ENCODE data around the gene ZNF487. TPM values are rescaled to one million over a fixed set of nuclear protein-coding genes. Genes with fewer than 3 reads are reported as not detected.
"Not testable (repeated sequence)": the region's sequence is repeated elsewhere in the genome, so short reads cannot be mapped to it uniquely, and the experiment has no call there.

ZNF487 gene
- 1.0 and 1.4 TPM in 2 replicates for total RNA-seq (2014; rRNA removed; shearing (Covaris generic))
- 1.2 TPM in 2 replicates for polyA plus RNA-seq (2015; cell fraction: cytosol; rRNA removed)
- polyA plus RNA-seq (2015; cell fraction: nucleus; rRNA removed), result 0.49 and 0.57 TPM in 2 replicates

DNA sequence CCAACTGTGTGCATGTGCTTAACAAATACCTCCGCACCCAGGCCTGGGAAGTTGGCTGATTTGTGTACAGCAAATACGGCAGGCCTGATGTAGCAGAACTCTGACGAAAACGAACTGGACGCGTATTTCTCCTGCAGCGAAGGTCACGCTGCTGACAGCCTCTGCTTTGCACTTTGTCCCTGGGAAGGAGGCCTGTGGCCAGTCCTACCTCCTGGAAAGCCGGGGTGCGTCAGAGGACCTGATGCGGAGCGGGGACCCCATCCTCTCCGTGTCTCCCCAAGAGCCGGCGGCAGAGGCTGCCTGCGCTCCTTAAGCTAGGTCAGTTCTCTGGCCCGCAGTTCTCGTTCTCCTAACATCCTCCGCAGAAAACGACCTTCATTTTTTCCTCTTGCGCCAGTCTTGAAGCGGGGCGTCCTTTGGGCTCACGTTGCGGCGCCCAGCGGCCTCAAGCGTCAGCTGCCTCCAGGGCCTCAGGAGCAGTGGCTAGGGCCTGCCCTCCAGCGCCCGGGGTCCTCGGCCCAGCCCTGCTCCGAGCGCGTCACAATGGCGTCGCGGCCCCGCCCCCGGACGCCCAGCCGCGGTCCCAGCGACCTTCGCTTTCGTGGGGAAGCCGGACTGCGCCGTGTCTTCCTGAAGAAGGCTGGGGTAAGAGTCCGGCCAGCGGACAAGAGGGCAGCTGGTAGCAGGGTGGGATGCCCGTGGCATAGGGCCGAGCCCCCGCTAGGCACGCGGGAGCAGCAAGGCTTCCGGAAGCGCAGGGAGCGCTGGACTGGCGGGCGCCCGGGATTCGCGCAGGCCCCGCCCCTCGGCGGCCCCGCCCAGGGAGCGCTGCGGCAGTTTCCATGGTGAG, at the start of gene ZNF487:
Gene ZNF487 (plus strand): TSS at position 821 of the 850 bp plus-strand sequence. CDS start 38,703 bp downstream, outside the sequence.
- peak; percentile 87 for DNase-seq (ENCODE audit: low read depth)

DNA sequence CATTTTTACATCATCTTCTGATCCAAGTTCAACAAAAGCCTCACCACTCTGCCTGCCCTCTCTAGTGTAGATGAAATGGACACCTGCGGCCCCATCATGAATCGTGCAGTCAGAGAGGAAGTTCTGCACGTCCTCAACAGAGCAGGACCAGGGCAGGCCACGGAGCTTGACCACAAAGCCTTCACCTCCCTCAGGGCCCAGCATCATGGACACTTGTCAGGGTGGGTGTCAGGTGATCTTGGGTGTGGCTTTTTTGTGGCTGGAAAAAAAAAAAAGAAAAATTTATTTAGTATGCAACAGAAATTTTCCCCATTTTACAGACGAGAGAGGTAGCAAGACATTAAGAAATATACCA, 49.3 kb upstream of the ZNF487 start:
- DNase-seq (ENCODE audit: low read depth), result no peak

DNA sequence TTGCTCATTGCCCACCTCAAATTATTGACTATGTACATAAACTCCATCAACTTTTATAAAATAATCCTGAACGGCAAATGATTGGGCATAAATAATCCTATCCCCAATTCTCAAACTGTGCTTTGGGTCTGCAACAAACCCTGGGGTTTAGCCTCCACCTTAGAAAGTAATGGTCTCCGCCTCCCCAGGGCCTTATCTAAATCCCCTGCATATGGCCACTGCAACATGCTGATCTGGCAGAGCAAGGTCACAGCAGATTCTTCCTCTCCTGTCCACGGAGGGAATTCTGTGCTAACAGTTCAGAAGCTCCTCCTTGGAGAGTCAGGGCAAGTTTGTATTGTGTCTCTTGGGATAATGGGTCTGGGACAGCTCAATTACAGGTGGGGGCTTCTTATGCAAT, 47.0 kb upstream of the ZNF487 start:
- DNase-seq (ENCODE audit: low read depth), result no peak

DNA sequence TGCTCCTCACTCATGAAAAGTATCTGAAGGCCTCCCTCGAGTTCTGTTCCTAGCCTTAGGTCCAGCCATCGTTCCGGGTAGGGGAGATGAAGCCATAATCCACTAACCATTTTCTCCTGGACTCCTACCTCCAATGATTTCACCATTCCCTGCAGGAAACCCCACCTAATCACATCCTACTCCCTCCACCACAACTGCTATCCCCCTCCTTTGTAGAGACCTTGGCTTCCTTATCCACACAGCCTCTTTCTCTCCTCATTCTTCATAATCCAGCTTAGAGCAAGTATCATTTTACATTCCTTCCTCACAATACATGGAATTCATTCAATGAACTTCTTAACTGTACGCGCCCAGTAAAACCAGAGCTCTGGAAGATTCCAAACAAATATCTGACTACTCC, 46.6 kb upstream of the ZNF487 start:
- no peak for DNase-seq (ENCODE audit: low read depth)

DNA sequence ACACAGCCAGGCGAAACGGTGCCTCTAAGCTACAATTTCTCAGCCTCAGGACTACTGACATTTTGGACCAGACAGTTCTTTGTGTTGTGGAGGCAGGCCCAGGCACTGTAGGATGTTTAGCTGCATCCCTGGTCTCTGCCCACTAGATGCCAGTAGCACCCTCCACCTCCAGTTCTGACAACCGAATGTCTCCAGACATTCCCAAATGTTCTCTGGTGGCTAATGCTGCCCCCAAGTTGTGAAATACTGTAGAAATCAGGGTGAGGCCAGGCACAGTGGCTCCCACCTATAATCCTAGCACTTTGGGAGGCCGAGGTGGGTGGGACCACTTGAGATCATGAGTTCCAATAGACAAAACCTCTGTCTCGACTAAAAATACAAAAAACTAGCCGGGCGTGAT, 46.2 kb upstream of the ZNF487 start:
- DNase-seq (ENCODE audit: low read depth), result peak; percentile 23

DNA sequence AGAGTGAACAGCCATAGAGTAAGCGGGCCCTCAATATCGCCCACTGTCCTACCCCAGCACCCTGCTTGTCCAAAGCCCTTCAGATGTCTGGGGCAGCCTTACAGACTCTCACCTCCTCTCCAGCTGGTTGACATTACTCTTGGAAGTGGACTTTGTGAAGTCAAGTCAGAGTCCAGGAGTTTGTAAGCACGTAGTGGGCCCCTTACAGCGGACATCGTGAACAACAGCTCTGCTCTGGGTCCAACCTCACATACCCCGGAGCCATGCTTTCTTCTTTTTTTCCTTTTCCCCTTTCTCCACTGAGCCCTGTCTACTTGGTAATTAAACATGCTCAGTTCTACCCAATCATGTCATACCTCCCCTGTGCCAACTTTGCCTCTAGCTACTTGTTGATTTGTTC, 45.4 kb upstream of the ZNF487 start:
- DNase-seq (ENCODE audit: low read depth), result no peak

DNA sequence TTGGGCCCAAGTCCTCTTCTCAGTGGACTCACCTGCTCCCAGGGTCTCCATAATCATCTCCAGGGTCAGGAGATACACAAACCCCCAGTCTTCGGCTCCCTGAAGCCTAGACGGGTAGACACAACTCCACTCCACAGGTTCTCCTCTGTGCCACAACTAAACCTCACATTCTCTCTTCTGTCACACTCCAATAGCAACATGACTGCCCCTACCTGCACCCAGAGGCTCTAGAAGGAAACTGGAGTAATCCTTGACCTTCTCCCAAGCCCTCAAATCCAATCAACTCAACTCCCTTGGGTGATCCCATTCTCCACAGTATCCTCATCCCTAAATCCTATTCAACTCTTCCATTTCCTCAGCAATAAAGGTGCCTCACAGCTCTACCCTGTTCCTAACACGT, 44.2 kb upstream of the ZNF487 start:
- no peak for DNase-seq (ENCODE audit: low read depth)

DNA sequence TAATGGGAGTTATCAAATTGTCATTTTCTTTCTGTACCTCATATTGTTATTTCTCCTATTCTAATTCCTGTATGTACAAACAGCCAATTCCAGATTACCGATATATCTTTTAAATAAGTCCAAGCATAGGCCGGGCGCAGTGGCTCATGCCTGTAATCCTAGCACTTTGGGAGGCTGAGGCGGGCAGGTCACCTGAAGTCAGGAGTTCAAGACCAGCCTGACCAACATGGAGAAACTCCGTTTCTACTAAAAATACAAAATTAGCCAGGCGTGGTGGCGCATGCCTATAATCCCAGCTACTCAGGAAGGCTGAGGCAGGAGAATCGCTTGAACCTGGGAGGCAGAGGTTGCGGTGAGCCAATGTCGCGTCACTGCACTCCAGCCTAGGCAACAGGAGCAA, 43.7 kb upstream of the ZNF487 start:
- not testable (repeated sequence) for DNase-seq (ENCODE audit: low read depth)

DNA sequence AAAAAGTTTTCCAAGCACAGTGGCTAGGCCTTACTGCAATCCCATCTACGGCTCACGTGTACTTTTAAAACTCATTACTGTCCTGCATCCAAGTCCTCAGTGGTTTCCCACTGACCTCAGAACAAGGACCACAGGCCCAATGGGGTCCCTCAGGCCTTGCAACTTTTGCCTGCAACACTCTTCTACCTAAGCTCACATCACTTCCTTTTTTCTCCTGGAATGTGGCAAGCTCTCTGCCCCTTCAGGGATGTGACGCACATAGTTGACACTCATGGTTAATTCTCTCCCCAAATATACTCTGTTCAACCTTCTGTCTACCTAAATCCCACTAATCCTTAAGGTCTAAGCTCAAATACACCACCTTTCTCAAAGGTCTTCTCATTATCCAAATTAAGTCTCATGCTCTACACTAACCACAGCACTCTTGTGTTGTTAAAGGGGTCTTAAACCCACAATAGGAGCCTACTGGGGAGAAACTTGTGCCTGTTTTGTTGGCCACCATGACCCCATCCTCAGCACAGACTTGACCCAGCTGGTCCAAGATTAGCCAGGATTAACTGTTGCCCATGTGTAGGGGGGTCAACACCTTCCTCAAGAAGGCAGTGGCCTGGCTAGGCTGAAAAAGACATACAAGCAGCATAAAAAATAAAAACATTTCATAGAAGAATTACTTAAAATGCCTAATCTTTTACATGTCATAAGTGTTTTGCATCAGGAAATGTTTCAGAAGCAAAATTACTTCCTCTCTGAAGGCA, 43.1 kb upstream of the ZNF487 start:
- DNase-seq (ENCODE audit: low read depth), result no peak

DNA sequence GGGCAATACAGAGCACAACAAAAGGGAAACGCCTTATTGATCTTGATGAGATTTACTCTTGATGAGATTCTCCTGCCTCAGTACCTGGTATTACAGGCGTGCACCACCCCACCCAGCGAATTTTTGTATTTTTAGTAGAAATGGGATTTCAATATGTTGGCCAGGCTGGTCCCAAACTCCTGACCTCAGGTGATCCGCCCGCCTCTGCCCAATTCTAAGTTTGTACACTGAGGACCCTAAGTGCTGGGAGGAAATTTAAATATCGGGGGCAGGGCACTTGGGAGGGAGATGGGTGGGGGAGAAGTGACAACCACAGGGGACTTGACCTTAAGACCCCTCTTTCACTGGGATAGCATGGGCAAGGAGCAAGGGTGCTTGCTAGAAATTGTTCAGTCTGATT, 42.0 kb upstream of the ZNF487 start:
- DNase-seq (ENCODE audit: low read depth), result no peak

DNA sequence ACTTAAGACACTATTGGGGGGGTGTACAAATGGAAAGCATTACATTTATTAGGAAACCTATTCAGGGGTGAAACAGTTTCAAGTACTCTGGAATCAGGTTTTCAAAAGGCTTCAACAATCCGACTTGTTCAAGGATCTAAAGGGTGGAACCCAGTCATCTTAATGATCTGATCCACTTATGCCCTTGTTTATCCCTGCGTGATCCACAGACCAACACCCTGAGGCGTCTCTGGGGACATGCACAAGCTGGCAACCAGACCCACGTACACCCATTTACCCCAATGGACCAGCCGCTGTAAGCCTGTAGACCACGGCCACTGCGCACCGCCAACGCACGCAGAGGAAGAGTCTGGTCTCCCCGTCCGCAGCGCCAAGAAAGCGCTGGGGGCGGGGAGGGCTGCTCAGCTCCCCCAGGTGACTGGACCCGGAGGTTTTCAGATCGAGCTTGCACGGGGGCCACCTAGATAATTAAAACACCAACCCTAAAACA, 41.3 kb upstream of the ZNF487 start:
- peak; percentile 16 for DNase-seq (ENCODE audit: low read depth)

DNA sequence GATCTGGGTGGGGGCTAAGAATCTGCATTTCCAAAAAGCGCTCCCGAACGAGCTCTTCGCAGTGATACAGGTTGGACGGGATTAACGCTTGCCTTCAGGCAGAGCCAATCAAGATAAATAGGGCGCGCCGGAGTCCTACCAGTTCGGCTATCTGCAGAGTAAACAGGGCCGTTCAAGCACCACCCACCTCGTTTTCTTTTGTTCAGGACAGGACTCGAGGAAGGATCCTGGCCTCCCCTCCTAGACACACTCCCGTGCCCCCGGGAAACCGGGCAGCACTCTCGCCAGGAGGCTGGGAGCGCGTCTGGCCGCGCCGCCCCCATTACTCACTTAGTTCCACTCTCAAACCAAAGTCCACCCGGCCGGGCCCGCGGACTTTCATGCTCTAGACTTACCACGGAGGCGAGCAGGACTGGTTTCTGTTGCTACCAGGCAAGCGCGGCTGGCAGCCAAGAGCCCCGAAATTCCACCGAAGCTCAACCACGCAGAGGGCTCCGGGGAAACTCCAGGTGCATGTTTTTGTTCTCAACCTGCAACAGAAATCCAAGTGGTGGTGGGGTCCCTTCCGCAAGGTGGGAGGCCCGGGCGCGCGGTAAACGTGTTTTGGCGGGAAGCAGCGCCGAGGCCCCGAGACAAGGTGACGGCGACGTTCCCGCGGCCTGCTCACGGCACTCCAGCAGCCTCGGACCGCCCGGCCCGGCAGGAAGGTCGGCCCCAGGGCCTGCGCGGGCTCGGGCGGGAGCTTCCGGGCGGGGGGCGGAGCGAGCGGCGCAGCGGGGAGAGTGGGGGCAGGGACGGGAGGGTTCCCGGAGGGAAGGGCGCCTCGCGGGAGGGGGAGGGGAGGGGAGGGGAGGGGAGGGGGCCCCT, 40.6 kb upstream of the ZNF487 start:
- DNase-seq (ENCODE audit: low read depth), result peak; percentile 39

DNA sequence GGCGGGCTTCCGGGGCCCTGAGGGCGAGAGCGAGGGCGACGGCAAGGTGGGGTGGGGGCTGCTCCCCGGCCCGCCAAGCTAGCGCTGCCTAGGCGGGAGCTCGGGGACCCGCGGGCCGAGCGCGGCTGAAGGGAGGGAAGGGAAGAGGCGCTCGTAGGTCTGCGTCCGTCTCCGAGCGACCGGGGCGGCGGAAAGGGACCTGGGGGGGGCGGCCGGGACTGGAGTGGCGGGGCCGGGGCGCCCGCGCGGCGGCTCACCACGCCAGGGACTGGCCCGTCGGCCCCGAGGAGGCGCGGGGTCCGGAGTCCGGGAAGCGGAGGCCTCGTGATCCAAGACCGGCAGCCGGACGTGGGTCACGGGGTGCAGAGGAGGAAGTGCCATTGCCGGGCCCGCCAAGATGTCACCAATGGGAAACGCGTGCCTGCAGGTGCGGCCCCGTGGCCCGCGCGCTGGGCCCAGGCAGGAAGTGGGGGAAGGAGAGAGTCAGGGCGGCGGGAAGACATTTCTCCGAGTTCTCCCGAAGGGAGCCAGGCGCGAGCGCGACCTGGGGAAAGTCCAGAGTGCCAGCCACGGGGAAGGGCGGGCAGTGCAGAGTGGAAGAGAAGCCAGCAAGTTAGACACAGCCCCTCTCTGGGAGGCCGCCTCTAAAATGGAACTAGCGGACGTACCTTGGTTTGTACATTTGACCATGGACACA, 39.8 kb upstream of the ZNF487 start:
- peak; percentile 87 for DNase-seq (ENCODE audit: low read depth)

DNA sequence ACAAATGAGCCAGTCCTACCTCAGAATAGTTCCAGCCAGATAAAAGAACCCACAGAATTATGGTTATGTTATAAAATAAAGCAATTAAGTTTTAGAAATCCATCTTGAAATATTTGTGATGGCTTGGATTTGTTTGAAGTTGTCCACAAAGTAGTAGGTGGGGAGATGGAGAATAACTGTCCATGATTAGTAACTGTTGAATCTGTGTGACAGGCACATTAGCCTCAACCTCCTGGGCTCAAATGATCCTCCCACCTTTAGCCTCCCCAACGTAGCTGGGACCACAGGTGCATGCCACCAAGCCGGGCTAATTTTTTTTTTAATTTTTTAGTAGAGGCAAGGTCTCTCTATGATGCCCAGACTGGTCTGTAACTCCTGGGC, 38.0 kb upstream of the ZNF487 start:
- no peak for DNase-seq (ENCODE audit: low read depth)

DNA sequence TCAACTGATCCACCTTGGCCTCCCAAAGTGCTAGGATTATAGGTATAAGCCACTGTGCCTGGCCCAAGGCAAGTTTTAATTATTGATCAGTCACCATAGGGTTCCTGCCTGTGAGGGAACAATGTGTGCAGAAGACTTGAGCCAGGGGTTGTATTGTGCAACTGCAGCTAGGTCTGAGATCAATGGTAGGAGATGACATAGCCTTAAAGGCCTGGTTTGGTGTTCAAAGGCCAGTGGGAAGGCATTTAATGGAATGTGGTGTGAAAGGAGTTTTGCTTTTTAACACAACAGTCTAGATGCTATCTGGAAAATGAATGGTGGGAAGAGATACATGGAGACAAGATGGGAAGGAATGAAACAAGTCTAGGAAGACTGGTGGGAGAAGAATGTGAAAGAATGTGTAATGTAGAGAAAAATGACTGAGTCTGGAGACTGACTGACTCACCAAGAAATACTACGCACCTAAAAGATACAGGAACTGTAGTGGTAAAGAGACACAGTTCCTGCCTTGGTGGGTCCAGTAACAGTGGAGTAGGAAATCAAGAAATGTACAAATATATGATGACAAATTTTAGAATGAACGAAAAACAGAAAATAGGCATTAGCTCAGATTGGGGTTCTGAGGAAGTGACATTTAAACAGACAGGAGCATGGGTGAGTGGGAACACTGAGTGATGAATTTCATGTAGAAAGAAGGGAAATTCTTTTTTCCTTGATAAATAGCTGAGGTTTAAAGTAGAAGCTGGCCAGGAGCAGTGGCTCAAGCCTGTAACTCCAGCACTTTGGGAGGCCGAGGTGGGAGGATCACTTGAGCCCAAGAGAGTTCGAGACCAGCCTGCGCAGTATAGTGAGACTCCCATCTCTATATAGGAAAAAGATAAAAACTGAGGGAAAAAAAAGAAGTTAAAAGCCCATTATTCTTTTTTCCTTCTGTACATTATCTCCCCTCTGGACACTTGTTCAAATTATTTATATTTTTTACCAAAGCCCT, 37.3 kb upstream of the ZNF487 start:
- no peak for DNase-seq (ENCODE audit: low read depth)

DNA sequence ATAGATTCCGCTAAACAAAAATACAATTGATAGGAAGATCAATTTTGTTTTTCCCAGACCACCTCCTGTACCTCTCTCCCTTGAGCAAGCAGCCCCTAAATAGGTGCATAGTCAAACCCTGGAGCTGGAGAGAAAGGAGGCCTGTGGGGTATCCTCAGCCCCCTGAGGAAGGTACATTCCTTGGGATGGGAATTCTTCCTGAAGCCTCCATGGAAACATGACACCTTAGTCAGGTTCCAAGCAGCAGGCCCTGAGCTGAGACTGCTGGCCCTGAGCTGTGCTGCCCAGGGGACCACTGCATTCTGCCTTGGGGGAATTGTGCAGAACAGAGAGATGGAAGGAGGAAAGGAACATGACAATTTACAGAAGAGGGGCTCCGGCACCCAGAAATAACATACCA, 35.3 kb upstream of the ZNF487 start:
- no peak for DNase-seq (ENCODE audit: low read depth)

DNA sequence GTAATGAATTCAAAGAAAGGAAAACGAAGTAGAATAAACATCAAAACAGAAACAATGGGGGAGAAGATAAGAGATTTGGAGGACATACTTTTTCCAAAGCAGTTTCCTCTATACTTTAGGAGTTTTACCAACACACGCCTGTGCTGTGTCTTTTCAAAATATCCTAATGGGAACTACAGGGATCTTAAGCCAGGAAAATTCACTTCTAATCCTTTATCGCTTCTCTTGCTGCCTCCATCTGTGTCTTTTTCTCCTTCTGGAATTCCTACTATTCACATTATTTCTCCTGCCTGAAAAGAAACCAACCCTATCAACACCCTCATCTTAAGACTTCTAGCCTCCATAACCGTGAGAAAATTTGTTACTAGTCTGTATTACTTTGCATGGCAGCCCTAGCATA, 34.7 kb upstream of the ZNF487 start:
- DNase-seq (ENCODE audit: low read depth), result no peak

DNA sequence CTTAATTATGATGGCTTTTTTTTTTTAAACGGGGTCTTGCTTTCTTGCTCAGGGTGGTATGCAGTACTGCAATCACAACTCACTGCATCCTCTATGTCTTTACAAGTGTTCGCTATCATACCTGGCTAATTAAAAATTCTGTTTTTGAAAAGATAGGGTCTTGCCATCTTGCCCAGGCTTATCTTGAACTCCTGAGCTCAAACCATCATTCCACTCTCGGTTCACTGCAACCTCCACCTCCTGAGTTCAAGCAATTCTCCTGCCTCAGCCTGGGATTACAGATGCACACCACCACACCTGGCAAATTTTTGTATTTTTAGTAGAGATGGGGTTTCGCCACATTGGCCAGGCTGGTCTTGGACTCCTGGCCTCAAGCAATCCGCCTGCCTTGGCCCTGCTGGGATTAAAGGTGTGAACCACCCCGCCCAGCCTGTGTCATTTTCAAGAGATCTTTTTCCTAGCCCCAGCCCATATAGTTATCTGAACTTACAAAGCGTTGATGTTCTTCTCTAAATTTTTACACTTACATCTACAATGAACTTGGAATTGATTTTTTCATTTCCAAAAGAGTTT, 33.9 kb upstream of the ZNF487 start:
- DNase-seq (ENCODE audit: low read depth), result no peak

Data from HT1080 (cell line).